ENCODE data around the gene NMT2.

The NMT2 gene

DNA sequence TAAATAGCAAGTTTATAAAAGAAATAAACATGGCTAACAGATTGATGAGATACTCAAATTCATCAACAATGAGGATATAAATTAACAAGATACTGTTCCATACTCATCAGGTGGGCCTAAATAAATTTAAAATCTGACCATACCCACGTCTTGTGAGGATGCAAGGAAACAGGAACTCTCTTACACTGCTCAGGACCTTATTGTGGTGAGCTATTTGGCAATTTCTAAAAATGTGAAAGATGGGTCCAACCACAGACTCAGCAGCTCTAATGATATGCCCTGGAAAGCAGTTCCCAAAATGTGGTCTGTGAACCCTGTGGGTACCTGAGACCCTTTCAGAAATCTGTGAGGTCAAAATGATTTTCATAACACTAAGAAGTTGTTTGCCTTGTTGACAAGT lies 49.9 kb downstream of the NMT2 start:
- DNase-seq (ENCODE audit: extremely low read depth, low read depth), result no peak
- TF ChIP-seq, protein P1, sequence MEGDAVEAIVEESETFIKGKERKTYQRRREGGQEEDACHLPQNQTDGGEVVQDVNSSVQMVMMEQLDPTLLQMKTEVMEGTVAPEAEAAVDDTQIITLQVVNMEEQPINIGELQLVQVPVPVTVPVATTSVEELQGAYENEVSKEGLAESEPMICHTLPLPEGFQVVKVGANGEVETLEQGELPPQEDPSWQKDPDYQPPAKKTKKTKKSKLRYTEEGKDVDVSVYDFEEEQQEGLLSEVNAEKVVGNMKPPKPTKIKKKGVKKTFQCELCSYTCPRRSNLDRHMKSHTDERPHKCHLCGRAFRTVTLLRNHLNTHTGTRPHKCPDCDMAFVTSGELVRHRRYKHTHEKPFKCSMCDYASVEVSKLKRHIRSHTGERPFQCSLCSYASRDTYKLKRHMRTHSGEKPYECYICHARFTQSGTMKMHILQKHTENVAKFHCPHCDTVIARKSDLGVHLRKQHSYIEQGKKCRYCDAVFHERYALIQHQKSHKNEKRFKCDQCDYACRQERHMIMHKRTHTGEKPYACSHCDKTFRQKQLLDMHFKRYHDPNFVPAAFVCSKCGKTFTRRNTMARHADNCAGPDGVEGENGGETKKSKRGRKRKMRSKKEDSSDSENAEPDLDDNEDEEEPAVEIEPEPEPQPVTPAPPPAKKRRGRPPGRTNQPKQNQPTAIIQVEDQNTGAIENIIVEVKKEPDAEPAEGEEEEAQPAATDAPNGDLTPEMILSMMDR (IDR thresholded peaks at IDR 0.05; ENCODE audit: low read depth, low read length, missing control alignments), result no peak

DNA sequence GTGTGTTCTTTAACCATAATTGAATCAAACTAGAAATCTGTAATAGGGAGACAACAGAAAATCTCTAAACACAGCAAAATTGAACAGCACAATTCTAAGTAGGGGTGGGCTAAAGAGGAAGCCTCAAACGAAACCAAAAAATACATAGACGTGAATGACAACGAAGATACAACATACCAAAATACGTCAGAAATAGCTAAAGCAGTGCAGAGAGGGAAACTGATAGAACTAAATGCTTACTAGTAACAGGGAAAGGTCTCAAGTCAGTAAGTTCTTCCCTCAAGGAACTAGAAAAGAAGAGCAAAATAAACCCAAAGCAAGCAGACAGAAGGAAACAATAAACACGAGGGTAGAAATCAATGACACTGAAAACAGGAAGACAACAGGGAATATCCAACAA lies 52.3 kb downstream of the NMT2 start:
- DNase-seq (ENCODE audit: extremely low read depth, low read depth), result no peak
- no peak overlapping the region for H3K4me3 ChIP-seq (replicated peaks; ENCODE audit: low read depth, low read length)
- TF ChIP-seq, protein P1 (IDR thresholded peaks at IDR 0.05; ENCODE audit: low read depth, low read length, missing control alignments), result no peak

More for the DNA sequence above, 49.9 kb downstream of the NMT2 start:
- H3K4me3 ChIP-seq (replicated peaks; ENCODE audit: low read depth, low read length), result no peak overlapping the region

DNA sequence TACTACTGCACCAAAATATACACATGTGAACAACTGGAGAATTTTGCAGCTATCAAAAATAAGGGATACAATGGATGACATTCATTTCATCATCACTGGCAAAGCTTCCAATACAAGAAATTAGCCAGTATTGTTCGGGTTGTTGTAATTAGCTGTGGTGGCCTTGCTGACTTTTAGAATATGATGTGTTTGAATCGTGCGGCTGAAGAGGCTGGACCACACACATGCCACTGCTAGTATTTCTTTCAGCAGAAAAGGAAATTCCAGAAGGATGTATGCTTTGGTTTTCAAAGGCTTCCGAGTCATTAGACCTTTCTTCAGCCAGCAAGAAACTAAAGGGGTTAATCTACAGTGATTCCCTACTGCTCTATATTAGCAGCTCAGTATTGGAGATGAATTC lies 54.7 kb downstream of the NMT2 start:
- no peak for DNase-seq (ENCODE audit: extremely low read depth, low read depth)
- TF ChIP-seq, protein P1 (IDR thresholded peaks at IDR 0.05; ENCODE audit: low read depth, low read length, missing control alignments), result no peak
- H3K4me3 ChIP-seq (replicated peaks; ENCODE audit: low read depth, low read length), result no peak overlapping the region

- TF ChIP-seq, protein P1 (IDR thresholded peaks at IDR 0.05; ENCODE audit: low read depth, low read length, missing control alignments), result no peak
- no peak overlapping the region for H3K4me3 ChIP-seq (replicated peaks; ENCODE audit: low read depth, low read length)
- DNase-seq (ENCODE audit: extremely low read depth, low read depth), result no peak
These were observed 55.8 kb downstream of the NMT2 start for GRCh38 chr10:15112657-15113056.

GRCh38 chr10:15106352-15107013 lies 62.0 kb downstream of the NMT2 start:
- TF ChIP-seq, protein P1 (IDR thresholded peaks at IDR 0.05; ENCODE audit: low read depth, low read length, missing control alignments), result peak; percentile 97
- H3K4me3 ChIP-seq (replicated peaks; ENCODE audit: low read depth, low read length), result no peak overlapping the region
- peak; percentile 55 for DNase-seq (ENCODE audit: extremely low read depth, low read depth)

GRCh38 chr10:15103513-15103912 lies 65.0 kb downstream of the NMT2 start:
- TF ChIP-seq, protein P1 (IDR thresholded peaks at IDR 0.05; ENCODE audit: low read depth, low read length, missing control alignments), result no peak
- no peak overlapping the region for H3K4me3 ChIP-seq (replicated peaks; ENCODE audit: low read depth, low read length)
- no peak for DNase-seq (ENCODE audit: extremely low read depth, low read depth)

DNA sequence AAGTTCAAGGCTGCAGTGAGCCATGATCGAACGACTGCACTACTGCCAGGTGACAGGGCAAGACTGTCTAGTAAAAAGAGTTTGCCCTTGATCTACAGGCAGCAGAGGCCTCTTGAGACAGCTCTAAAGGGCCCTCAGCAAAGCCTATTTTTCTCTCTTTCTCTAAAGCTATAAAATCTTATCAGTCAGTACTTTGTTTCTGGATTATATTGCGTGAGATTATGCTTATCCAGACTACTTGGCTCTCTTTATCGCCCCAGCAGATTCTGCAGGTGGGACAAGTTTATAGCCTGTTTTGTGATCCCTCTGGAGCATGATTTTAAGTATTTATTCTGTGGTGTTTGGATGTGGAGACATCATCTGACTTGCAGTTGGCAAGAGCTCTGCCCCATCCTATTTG lies 68.6 kb downstream of the NMT2 start:
- TF ChIP-seq, protein P1 (IDR thresholded peaks at IDR 0.05; ENCODE audit: low read depth, low read length, missing control alignments), result no peak
- H3K4me3 ChIP-seq (replicated peaks; ENCODE audit: low read depth, low read length), result 0 out of 2 replicates have a peak overlapping the region, but pooled peaks have one; percentile 73
- DNase-seq (ENCODE audit: extremely low read depth, low read depth), result no peak
